ENCODE measurements around the gene BSG.

- no peak for TF ChIP-seq POLR2AphosphoS5 (IDR thresholded peaks at IDR 0.05; ENCODE audit: low read depth, low read length)
- no peak for TF ChIP-seq POLR2A (IDR thresholded peaks at IDR 0.05; ENCODE audit: low read depth, low read length)
- TF ChIP-seq TAF1 (IDR thresholded peaks at IDR 0.05; ENCODE audit: low read depth, low read length) = no peak
- TF ChIP-seq POU2F2 (IDR thresholded peaks at IDR 0.05; ENCODE audit: low read depth, low read length) = no peak
These were observed 8.0 kb downstream of the BSG start for GRCh38 chr19:580274-580835.

Measured in GM12891 (cell line).